Adrenal gland (tissue), 5 donors: Measurements from ENCODE around the gene NYNRIN.

ENCODE experiments used
- CTCF ChIP-seq, 6 experiments: fragments of 450-650 bp in 4 of 6; fragments of 200-600 bp in 2 of 6; sonication (generic) in 1 of 6; IDR thresholded peaks; 1 replicate in 5 of 6; 2 replicates in 1 of 6; pipeline versions ENCODE4 v1.5.1 to v1.8.0; 2016 to 2021; ENCODE audit warnings: antibody characterized with exemption in 6 of 6, mild to moderate bottlenecking in 2 of 6, moderate library complexity in 1 of 6
- POLR2A ChIP-seq, 2 donors: fragments of 450-650 bp; IDR thresholded peaks; one replicate each; pipeline ENCODE4 v1.6.1; 2017; ENCODE audit warnings: antibody characterized with exemption in 2 of 2, mild to moderate bottlenecking in 2 of 2, moderate library complexity in 1 of 2
- donor health status: DM: no; HTN: no; CAD: no.

DNA sequence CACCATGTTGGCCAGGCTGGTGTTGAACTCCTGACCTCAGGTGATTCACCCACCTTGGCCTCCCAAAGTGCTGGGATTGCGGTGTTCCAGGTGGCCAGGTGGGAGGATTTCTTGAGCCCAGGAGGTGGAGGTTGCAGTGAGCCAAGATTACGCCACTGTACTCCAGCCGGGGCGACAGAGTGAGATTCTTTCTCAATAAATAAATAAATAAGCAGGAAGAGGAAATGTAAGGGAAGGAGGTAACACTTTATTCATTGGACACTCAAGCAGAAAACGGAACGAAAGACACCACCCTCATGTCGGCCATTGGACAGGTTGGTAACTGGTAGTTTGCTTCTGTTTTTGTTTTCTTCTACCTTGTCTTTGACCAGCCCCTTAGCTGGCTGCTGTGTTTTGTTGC is 43.8 kb upstream of the NYNRIN start:
- TF ChIP-seq CTCF (IDR thresholded peaks at IDR 0.05) (no peak), POLR2A (IDR thresholded peaks at IDR 0.05) (no peak)
